RPMI8226 (cell line): ENCODE measurements around the gene CDCA8.
"Not testable (repeated sequence)": the region's sequence is repeated elsewhere in the genome, so short reads cannot be mapped to it uniquely, and the experiment has no call there.

Experiments used
- DNase-seq: peaks from one replicate; pipeline ENCODE4 v3.0.0-alpha.2; 2015

CDCA8 gene

GRCh38 chr1:37718901-37719571 lies 26.7 kb downstream of the CDCA8 start:
- no peak for DNase-seq

- DNase-seq = no peak
These were observed 27.4 kb downstream of the CDCA8 start for GRCh38 chr1:37719572-37720195.

- no peak for DNase-seq
These were observed 28.2 kb downstream of the CDCA8 start for GRCh38 chr1:37720231-37721130.

- DNase-seq = no peak
These were observed 29.2 kb downstream of the CDCA8 start for GRCh38 chr1:37721565-37721964.

- no peak for DNase-seq
These were observed 30.1 kb downstream of the CDCA8 start for GRCh38 chr1:37722181-37723071.

GRCh38 chr1:37723072-37723389 lies 30.7 kb downstream of the CDCA8 start:
- no peak for DNase-seq

- DNase-seq = no peak
These were observed 31.2 kb downstream of the CDCA8 start for GRCh38 chr1:37723390-37724078.

GRCh38 chr1:37724575-37724974 lies 32.3 kb downstream of the CDCA8 start:
- no peak for DNase-seq

GRCh38 chr1:37725851-37726613 lies 33.7 kb downstream of the CDCA8 start:
- DNase-seq = no peak

- DNase-seq = no peak
These were observed 34.7 kb downstream of the CDCA8 start for GRCh38 chr1:37726751-37727585.

- DNase-seq = no peak
These were observed 36.1 kb downstream of the CDCA8 start for GRCh38 chr1:37728416-37728815.

- DNase-seq = no peak
These were observed 38.1 kb downstream of the CDCA8 start for GRCh38 chr1:37730376-37730775.

GRCh38 chr1:37731312-37732019 lies 39.1 kb downstream of the CDCA8 start:
- no peak for DNase-seq

GRCh38 chr1:37732111-37732780 lies 39.9 kb downstream of the CDCA8 start:
- no peak for DNase-seq

- DNase-seq = no peak
These were observed 42.6 kb downstream of the CDCA8 start for GRCh38 chr1:37734629-37735591.

- not testable (repeated sequence) for DNase-seq
These were observed 45.7 kb downstream of the CDCA8 start for GRCh38 chr1:37737975-37738374.

GRCh38 chr1:37738619-37739018 lies 46.3 kb downstream of the CDCA8 start:
- not testable (repeated sequence) for DNase-seq

GRCh38 chr1:37739222-37739621 lies 46.9 kb downstream of the CDCA8 start:
- DNase-seq = peak; percentile 84
